Endothelial cell of umbilical vein (primary cell): ENCODE measurements around the gene NF1. TPM values are rescaled to one million over a fixed set of nuclear protein-coding genes. Genes with fewer than 3 reads are reported as not detected.

Source experiments
- BruUV-seq: library from RNA; stranded (reverse); fragments of 400-500 nt; replicated peaks from 2 replicates; lab custom pipeline; 2021; lab: Mats Ljungman, UMichigan
- CTCF ChIA-PET: fragments of 300-600, 350-600 bp; sonication (Branson Sonifier 250); formaldehyde crosslinking; loops from one replicate; lab custom pipeline; 2021; ENCODE audit warnings: antibody characterized with exemption, inconsistent platforms; lab: Charles Lee
- POLR2A ChIA-PET: fragments of 300-600, 350-600 bp; sonication (Branson Sonifier 250); formaldehyde crosslinking; loops from one replicate; lab custom pipeline; 2021; ENCODE audit warnings: antibody characterized with exemption, inconsistent platforms; lab: Charles Lee
- DNase-seq: peaks from one replicate; pipeline ENCODE4 v3.0.0-alpha.2; 2011; ENCODE audit warnings: low read depth, low spot score
- FAIRE-seq: peaks from 2 replicates; lab custom pipeline; 2011; peaks lifted over from hg19 to GRCh38; lab: Jason Lieb, UNC
- H2AFZ ChIP-seq: 2 replicates; pipeline ENCODE4 v1.6.0; 2012; ENCODE audit warnings: low read depth, low read length, control low read depth, inconsistent platforms
- H3K27ac ChIP-seq: 2 replicates; pipeline ENCODE4 v1.5.1; 2011; ENCODE audit warnings: low read depth, mild to moderate bottlenecking, control low read depth, low read length, moderate library complexity; ENCODE audit not compliant: insufficient read depth
- H3K27me3 ChIP-seq, 2 experiments: 2 replicates each; pipeline versions ENCODE4 v1.6.0 to v1.6.1; 2011; ENCODE audit warnings: low read length in 2 of 2, mixed read lengths in 1 of 2; ENCODE audit not compliant: control insufficient read depth in 2 of 2, insufficient read depth in 2 of 2
- H3K36me3 ChIP-seq, 2 experiments: 2 replicates in 1 of 2; 3 replicates in 1 of 2; pipeline ENCODE4 v1.5.1; 2011; ENCODE audit warnings: low read length in 2 of 2, mild to moderate bottlenecking in 1 of 2, moderate library complexity in 1 of 2; ENCODE audit not compliant: control insufficient read depth in 2 of 2, insufficient read depth in 2 of 2; ENCODE audit errors: extremely low read depth in 1 of 2
- H3K4me1 ChIP-seq: 3 replicates; pipeline ENCODE4 v1.5.1; 2011; ENCODE audit warnings: mild to moderate bottlenecking, low read length; ENCODE audit not compliant: control insufficient read depth, insufficient read depth; ENCODE audit errors: extremely low read depth
- H3K4me2 ChIP-seq: 2 replicates; pipeline ENCODE4 v1.6.1; 2011; ENCODE audit warnings: low read length, control low read depth, mixed read lengths; ENCODE audit not compliant: insufficient read depth
- H3K4me3 ChIP-seq, 3 experiments: fragments of 200-600 bp in 1 of 3; sonication (generic), shearing (Covaris generic) in 1 of 3; replicated peaks in 1 of 3; 2 replicates each; pipeline ENCODE4 v1.5.1; 2011 to 2016; ENCODE audit warnings: control low read depth in 3 of 3, low read length in 3 of 3, mild to moderate bottlenecking in 2 of 3, inconsistent platforms in 1 of 3, low read depth in 1 of 3, moderate library complexity in 1 of 3; ENCODE audit not compliant: insufficient read depth in 1 of 3
- H3K79me2 ChIP-seq: 2 replicates; pipeline ENCODE4 v1.6.0; 2012; ENCODE audit warnings: low read length, inconsistent platforms; ENCODE audit not compliant: control insufficient read depth, insufficient read depth
- H3K9ac ChIP-seq: replicated peaks from 2 replicates; pipeline ENCODE3; 2011; ENCODE audit warnings: low read length, control low read depth; ENCODE audit not compliant: insufficient read depth; ENCODE audit errors: extremely low read depth
- H3K9me1 ChIP-seq: replicated peaks from 3 replicates; pipeline ENCODE4 v1.6.0; 2011; ENCODE audit warnings: mild to moderate bottlenecking, low read length; ENCODE audit not compliant: control insufficient read depth, insufficient read depth; ENCODE audit errors: extremely low read depth
- H3K9me3 ChIP-seq: replicated peaks from 2 replicates; pipeline ENCODE4 v1.5.1; 2012; ENCODE audit warnings: low read length, inconsistent platforms; ENCODE audit not compliant: control insufficient read depth, insufficient read depth
- H4K20me1 ChIP-seq: replicated peaks from 2 replicates; pipeline ENCODE3; 2011; ENCODE audit warnings: mild to moderate bottlenecking, low read length; ENCODE audit not compliant: control insufficient read depth, insufficient read depth; ENCODE audit errors: extremely low read depth
- EZH2 ChIP-seq: IDR thresholded peaks from 2 replicates; pipeline ENCODE4 v1.6.1; 2012; ENCODE audit warnings: borderline replicate concordance, low read depth, mild to moderate bottlenecking, moderate library complexity, low read length, inconsistent platforms; ENCODE audit not compliant: severe bottlenecking
- FOS ChIP-seq: IDR thresholded peaks from 2 replicates; pipeline ENCODE4 v1.6.1; 2011; ENCODE audit warnings: mild to moderate bottlenecking, low read length, moderate library complexity, borderline replicate concordance; ENCODE audit not compliant: insufficient read depth
- GATA2 ChIP-seq: IDR thresholded peaks from 2 replicates; pipeline ENCODE4 v1.7.0; 2011; ENCODE audit warnings: low read depth, mild to moderate bottlenecking, moderate library complexity, mixed read lengths, low read length; ENCODE audit not compliant: insufficient read length, insufficient read depth
- JUN ChIP-seq: IDR thresholded peaks from 2 replicates; pipeline ENCODE4 v1.6.1; 2011; ENCODE audit warnings: borderline replicate concordance, low read depth; ENCODE audit not compliant: insufficient read length, insufficient read depth
- MYC ChIP-seq: IDR thresholded peaks from one replicate; pipeline ENCODE4 v1.6.1; 2011; ENCODE audit warnings: mild to moderate bottlenecking, low read depth, low read length
- POLR2A ChIP-seq: IDR thresholded peaks from 2 replicates; pipeline ENCODE4 v1.6.1; 2012; ENCODE audit warnings: low read depth, mild to moderate bottlenecking, control low read depth, low read length
- POLR2AphosphoS5 ChIP-seq: IDR thresholded peaks from 2 replicates; pipeline ENCODE4 v1.6.1; 2012; ENCODE audit warnings: low read depth, mild to moderate bottlenecking, control low read depth, low read length, moderate library complexity; ENCODE audit not compliant: insufficient read depth
- dilution Hi-C: fragments of 300-500 bp; cut with MboI; formaldehyde crosslinking; loops from one replicate; pipeline ENCODE4 v1.15.0; 2019; ENCODE audit warnings: low sequenced_read_pairs; ENCODE audit not compliant: extremely low pct_ligation_motif_present
- intact Hi-C: fragments of 100-400 bp; cut with micrococcal nuclease; formaldehyde crosslinking; loops from one replicate; pipeline ENCODE4 v1.10.0; 2022
- polyA plus RNA-seq, 4 experiments: library from polyadenylated mRNA; depleted of rRNA in 3 of 4; stranded (reverse) in 3 of 4; unstranded in 1 of 4; fragments of >200 nt; gene quantifications; 2 replicates each; pipeline versions ENCODE4 v1.2.1 to v1.2.3, GENCODE V29; 2011 to 2012; ENCODE audit warnings: missing spikeins in 1 of 4
- total RNA-seq: library from RNA; stranded (reverse); gene quantifications from 2 replicates; pipeline ENCODE4 v1.2.3, GENCODE V29; 2021
- TF ChIP-seq, protein P1 (sequence below), 2 donors: IDR thresholded peaks; 1 replicate in 1 of 2; 2 replicates in 1 of 2; pipeline ENCODE4 v1.5.1; 2011; ENCODE audit warnings: low read length in 2 of 2, mild to moderate bottlenecking in 2 of 2, moderate library complexity in 2 of 2, control low read depth in 1 of 2, inconsistent platforms in 1 of 2, low read depth in 1 of 2; ENCODE audit not compliant: insufficient read depth in 1 of 2; ENCODE audit errors: extremely low read depth in 1 of 2
- TF ChIP-seq, protein P2 (sequence below): IDR thresholded peaks from 2 replicates; pipeline ENCODE4 v1.6.1; 2011; ENCODE audit not compliant: insufficient read depth, insufficient read length

Gene NF1
- total and polyA plus RNA-seq, 2 donors (not counting 3 experiments of a cell fraction or from before 2014, with no cell fraction given): 13.7 to 42.4 TPM

DNA sequence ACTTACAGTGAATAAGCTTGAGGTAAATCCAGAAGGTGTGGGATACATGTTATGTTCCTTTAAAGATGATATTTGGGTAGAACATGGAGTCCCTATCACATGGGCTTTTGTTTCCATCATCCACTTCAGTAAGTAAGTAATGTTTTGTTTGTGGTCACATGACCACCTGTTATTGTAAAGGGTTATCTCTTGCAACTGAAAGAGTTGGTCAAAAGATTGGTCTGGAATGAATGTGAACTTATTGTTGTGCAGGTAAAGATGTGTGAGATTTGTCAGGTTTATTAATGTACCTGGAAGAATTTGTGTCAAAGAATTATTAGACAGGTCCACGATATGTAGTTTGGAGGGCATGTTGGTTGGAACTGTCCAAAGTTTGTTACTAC, 200.7 kb downstream of the NF1 start:
- ChIA-PET POLR2A (no interaction called here), CTCF (no interaction called here)
- DNase-seq (no peak), FAIRE-seq (no peak)
- Histone ChIP-seq H3K4me2 (no peak overlapping the region), H3K4me3 (no peak overlapping the region), H2AFZ (no peak overlapping the region), H3K27ac (no peak overlapping the region), H3K36me3 (no peaks in the 10 kb centered on the region), H3K4me1 (no peaks in the 10 kb centered on the region), H3K9me3 (no peaks in the 10 kb centered on the region), H3K27me3 (no peaks in the 10 kb centered on the region), H3K9ac (no peak overlapping the region), H4K20me1 (no peaks in the 10 kb centered on the region), H3K79me2 (no peaks in the 10 kb centered on the region), H3K9me1 (no peaks in the 10 kb centered on the region)
- BruUV-seq: no TSS peak
- intact Hi-C loops: no loop called here
- dilution Hi-C loops: no loop called here
- TF ChIP-seq POLR2AphosphoS5: no peak
- no peak for TF ChIP-seq JUN
- TF ChIP-seq, protein P1, sequence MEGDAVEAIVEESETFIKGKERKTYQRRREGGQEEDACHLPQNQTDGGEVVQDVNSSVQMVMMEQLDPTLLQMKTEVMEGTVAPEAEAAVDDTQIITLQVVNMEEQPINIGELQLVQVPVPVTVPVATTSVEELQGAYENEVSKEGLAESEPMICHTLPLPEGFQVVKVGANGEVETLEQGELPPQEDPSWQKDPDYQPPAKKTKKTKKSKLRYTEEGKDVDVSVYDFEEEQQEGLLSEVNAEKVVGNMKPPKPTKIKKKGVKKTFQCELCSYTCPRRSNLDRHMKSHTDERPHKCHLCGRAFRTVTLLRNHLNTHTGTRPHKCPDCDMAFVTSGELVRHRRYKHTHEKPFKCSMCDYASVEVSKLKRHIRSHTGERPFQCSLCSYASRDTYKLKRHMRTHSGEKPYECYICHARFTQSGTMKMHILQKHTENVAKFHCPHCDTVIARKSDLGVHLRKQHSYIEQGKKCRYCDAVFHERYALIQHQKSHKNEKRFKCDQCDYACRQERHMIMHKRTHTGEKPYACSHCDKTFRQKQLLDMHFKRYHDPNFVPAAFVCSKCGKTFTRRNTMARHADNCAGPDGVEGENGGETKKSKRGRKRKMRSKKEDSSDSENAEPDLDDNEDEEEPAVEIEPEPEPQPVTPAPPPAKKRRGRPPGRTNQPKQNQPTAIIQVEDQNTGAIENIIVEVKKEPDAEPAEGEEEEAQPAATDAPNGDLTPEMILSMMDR (IDR thresholded peaks at IDR 0.05; ENCODE audit: extremely low read depth in 1 of 2, insufficient read depth in 1 of 2, low read depth in 1 of 2, low read length in 2 of 2): no peak
- no peak for TF ChIP-seq EZH2
- TF ChIP-seq GATA2: no peak
- TF ChIP-seq, protein P2, sequence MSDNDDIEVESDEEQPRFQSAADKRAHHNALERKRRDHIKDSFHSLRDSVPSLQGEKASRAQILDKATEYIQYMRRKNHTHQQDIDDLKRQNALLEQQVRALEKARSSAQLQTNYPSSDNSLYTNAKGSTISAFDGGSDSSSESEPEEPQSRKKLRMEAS: no peak
- TF ChIP-seq FOS: no peak
- no peak for TF ChIP-seq POLR2A
- TF ChIP-seq MYC: no peak
